Stimulated activated CD4-positive, alpha-beta T cell treated with anti-CD3 and anti-CD28 coated beads, Interleukin-12 subunit alpha, Interleukin-12 subunit beta, amount 100 ng/mL, for 4 hours (primary cell): ENCODE measurements around the gene AASS.

Experiments
- DNase-seq: peaks from one replicate; pipeline ENCODE4 v3.0.0-alpha.2; 2020

Gene AASS

GRCh38 chr7:122103064-122103463, 41.0 kb downstream of the AASS start:
- no peak for DNase-seq

- no peak for DNase-seq
These were observed 44.0 kb downstream of the AASS start for GRCh38 chr7:122100021-122100420.

GRCh38 chr7:122095642-122096041, 48.4 kb downstream of the AASS start:
- DNase-seq = no peak

- no peak for DNase-seq
These were observed 49.5 kb downstream of the AASS start for GRCh38 chr7:122094549-122094948.

GRCh38 chr7:122092964-122093797, 50.9 kb downstream of the AASS start:
- DNase-seq = peak; percentile 49

- DNase-seq = no peak
These were observed 61.4 kb downstream of the AASS start for GRCh38 chr7:122082670-122083069.

- DNase-seq = no peak
These were observed 61.9 kb downstream of the AASS start for GRCh38 chr7:122082160-122082559.

- no peak for DNase-seq
These were observed 70.4 kb downstream of the AASS start for GRCh38 chr7:122073635-122074034.

- DNase-seq = no peak
These were observed 71.0 kb downstream of the AASS start for GRCh38 chr7:122072924-122073599.

- DNase-seq = no peak
These were observed 71.8 kb downstream of the AASS start for GRCh38 chr7:122072272-122072671.

- DNase-seq = no peak
These were observed 73.2 kb downstream of the AASS start for GRCh38 chr7:122070834-122071233.

GRCh38 chr7:122070062-122070461, 74.0 kb downstream of the AASS start:
- DNase-seq = no peak

- DNase-seq = no peak
These were observed 75.0 kb downstream of the AASS start for GRCh38 chr7:122068999-122069398.

GRCh38 chr7:122068046-122068445, 76.0 kb downstream of the AASS start:
- no peak for DNase-seq

GRCh38 chr7:122067077-122067476, 77.0 kb downstream of the AASS start:
- DNase-seq = no peak

GRCh38 chr7:122064971-122065370, 79.1 kb downstream of the AASS start:
- DNase-seq = no peak

- no peak for DNase-seq
These were observed 80.9 kb downstream of the AASS start for GRCh38 chr7:122063146-122063545.

- no peak for DNase-seq
These were observed 84.5 kb downstream of the AASS start for GRCh38 chr7:122059542-122059941.

- no peak for DNase-seq
These were observed 87.1 kb downstream of the AASS start for GRCh38 chr7:122056977-122057376.

- DNase-seq = no peak
These were observed 89.0 kb downstream of the AASS start for GRCh38 chr7:122055073-122055472.

- DNase-seq = no peak
These were observed 89.7 kb downstream of the AASS start for GRCh38 chr7:122054393-122054792.

- DNase-seq = no peak
These were observed 97.6 kb downstream of the AASS start for GRCh38 chr7:122046402-122046801.

GRCh38 chr7:122040147-122040546, 103.9 kb downstream of the AASS start:
- no peak for DNase-seq

GRCh38 chr7:122038904-122039303, 105.1 kb downstream of the AASS start:
- no peak for DNase-seq

- DNase-seq = no peak
These were observed 105.9 kb downstream of the AASS start for GRCh38 chr7:122038134-122038533.
